Activated naive CD8-positive, alpha-beta T cell treated with anti-CD3 and anti-CD28 coated beads, Interleukin-2, amount 50 U/mL, for 24 hours (primary cell): ENCODE data around the gene RANBP10.

ENCODE experiments used
- ATAC-seq: fragments of 150-1000 bp; cut with Tn5 transposase; one replicate; pipeline ENCODE4 v1.10.0; 2021
- DNase-seq: peaks from one replicate; pipeline ENCODE4 v3.0.0; 2021
- H3K27ac Mint-ChIP-seq: one replicate; pipeline ENCODE4 v1.8.0; 2021; ENCODE audit warnings: mild to moderate bottlenecking, mixed read lengths
- H3K27me3 Mint-ChIP-seq: one replicate; pipeline ENCODE4 v1.8.0; 2021; ENCODE audit warnings: mixed read lengths
- H3K36me3 Mint-ChIP-seq: one replicate; pipeline ENCODE4 v1.8.0; 2021; ENCODE audit warnings: low read depth, mixed read lengths
- H3K4me1 Mint-ChIP-seq: one replicate; pipeline ENCODE4 v1.8.0; 2021; ENCODE audit warnings: mixed read lengths
- H3K4me3 Mint-ChIP-seq: one replicate; pipeline ENCODE4 v1.8.0; 2021; ENCODE audit warnings: mild to moderate bottlenecking, moderate library complexity, mixed read lengths
- H3K9me3 Mint-ChIP-seq: one replicate; pipeline ENCODE4 v1.8.0; 2021; ENCODE audit warnings: mixed read lengths

Gene RANBP10

DNA sequence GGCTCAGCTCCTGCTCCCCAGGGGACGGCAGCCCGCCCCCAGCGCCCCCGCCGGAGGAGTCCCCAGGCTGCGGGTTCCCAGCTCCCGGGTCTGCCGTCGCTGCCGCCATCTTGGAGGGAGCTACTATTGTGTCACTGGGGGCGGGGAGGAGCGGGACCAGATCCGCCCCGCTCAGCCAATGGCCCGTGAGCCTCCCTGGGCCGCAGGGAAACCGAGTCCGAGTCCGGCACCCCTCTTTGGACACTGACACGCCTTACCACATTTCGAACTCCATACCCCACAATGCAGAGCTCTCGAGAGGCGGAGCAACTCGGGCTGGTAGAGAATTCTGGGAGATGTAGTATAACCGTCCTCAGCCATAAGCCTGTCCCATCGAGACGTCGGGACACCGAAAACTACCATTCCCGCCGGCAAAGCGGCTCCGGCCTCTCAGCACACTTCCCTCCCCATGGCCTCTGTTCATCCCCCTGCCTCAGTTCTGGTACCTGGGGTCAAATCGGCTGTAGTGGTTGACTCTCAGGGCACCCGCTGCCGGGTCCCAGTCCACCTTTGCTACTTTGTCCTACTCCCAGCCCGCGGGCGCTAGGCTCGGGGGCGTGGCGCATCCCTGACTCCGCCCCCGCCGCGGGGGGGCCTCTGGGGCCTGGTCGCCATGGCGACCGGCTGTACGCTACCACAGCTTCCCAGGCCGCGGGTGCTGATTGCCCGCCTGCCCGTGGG is at the start of gene RANBP10, which contains the start of gene TSNAXIP1:
RANBP10 (minus strand) TSS at position 133 of the 720 bp plus-strand sequence; CDS start at position 109, 24 bp downstream.
TSNAXIP1 (plus strand) TSS at position 462 of the 720 bp plus-strand sequence. CDS start 261 bp downstream, outside the sequence.
- peak; percentile 95 for DNase-seq
- ATAC-seq: peak; percentile 98
- Mint-ChIP-seq H3K36me3 (peaks cover 31% of the 10 kb centered on the region), H3K4me1 (peaks cover 43% of the 10 kb centered on the region), H3K4me3 (peak within 1 kb of the TSS; percentile 95), H3K9me3 (no peaks in the 10 kb centered on the region), H3K27ac (peak within 1 kb of the TSS; percentile 94), H3K27me3 (no peaks in the 10 kb centered on the region)

DNA sequence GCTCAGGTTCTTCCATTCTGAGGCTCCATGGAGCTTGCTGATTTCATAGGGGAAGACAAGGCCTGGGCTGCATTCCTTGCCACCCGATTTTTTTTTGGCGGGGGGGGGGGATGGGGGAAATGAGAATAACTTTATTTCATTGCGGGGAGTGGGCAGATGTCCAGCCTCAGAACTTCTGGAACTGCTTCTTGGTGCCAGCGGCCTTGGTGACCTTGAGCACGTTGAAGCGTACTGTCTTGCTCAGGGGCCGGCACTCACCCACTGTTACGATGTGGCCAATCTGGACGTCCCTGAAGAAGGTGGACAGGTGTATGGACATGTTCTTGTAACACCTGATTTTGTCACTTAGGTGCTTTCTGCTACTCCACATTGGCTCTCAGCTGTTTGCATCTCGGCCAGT is 49.4 kb upstream of the RANBP10 start:
- ATAC-seq: no peak
- H3K27me3 Mint-ChIP-seq: no peaks in the 10 kb centered on the region
- no peak overlapping the region for H3K27ac Mint-ChIP-seq
- peaks cover 12% of the 10 kb centered on the region for H3K36me3 Mint-ChIP-seq
- no peak overlapping the region for H3K4me3 Mint-ChIP-seq
- peaks cover 28% of the 10 kb centered on the region for H3K4me1 Mint-ChIP-seq
- DNase-seq: no peak
- no peaks in the 10 kb centered on the region for H3K9me3 Mint-ChIP-seq

DNA sequence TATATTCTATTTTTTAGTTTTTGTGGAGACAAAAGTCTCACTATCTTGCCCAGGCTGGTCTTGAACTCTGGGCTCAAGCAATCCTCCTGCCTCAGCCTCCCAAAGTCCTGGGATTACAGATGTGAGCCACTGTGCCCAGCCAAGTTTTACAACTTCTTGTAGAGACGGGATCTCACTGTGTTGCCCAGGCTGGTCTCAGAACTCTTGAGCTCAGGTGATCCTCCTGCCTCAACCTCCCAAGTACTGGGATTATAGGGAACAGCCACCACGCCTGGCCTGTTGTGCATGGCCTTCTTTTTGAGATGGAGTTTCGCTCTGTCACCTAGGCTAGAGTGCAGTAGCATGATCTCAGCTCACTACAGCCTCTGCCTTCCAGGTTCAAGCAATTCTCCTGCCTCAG is 47.3 kb upstream of the RANBP10 start:
- Mint-ChIP-seq H3K4me1 (peaks cover 38% of the 10 kb centered on the region), H3K36me3 (peaks cover 10% of the 10 kb centered on the region), H3K9me3 (no peaks in the 10 kb centered on the region), H3K27me3 (no peaks in the 10 kb centered on the region), H3K27ac (no peak overlapping the region), H3K4me3 (no peak overlapping the region)
- ATAC-seq (no peak), DNase-seq (no peak)

DNA sequence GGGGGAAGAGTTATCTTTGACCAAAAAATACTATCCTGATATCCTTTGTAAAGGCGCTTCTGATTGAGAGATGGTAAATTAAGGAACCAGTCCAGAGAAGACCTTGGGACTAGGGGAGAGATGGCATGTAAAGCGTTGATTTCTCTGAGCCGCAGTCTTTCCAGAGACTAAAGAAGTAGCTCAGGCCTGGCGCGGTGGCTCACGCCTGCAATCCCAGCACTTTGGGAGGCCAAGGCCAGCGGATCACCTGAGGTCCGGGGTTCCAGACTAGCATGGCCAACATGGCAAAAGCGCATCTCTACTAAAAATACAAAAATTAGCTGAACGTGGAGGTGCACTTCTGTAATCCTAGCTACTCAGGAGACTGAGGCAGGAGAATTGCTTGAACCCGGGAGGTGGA is 41.8 kb upstream of the RANBP10 start:
- DNase-seq: no peak
- no peaks in the 10 kb centered on the region for H3K27me3 Mint-ChIP-seq
- no peaks in the 10 kb centered on the region for H3K9me3 Mint-ChIP-seq
- peaks cover 55% of the 10 kb centered on the region for H3K4me1 Mint-ChIP-seq
- ATAC-seq: no peak
- H3K36me3 Mint-ChIP-seq: peaks cover 14% of the 10 kb centered on the region
- peak overlapping the region; percentile 92 for H3K4me3 Mint-ChIP-seq
- peak overlapping the region; percentile 84 for H3K27ac Mint-ChIP-seq

DNA sequence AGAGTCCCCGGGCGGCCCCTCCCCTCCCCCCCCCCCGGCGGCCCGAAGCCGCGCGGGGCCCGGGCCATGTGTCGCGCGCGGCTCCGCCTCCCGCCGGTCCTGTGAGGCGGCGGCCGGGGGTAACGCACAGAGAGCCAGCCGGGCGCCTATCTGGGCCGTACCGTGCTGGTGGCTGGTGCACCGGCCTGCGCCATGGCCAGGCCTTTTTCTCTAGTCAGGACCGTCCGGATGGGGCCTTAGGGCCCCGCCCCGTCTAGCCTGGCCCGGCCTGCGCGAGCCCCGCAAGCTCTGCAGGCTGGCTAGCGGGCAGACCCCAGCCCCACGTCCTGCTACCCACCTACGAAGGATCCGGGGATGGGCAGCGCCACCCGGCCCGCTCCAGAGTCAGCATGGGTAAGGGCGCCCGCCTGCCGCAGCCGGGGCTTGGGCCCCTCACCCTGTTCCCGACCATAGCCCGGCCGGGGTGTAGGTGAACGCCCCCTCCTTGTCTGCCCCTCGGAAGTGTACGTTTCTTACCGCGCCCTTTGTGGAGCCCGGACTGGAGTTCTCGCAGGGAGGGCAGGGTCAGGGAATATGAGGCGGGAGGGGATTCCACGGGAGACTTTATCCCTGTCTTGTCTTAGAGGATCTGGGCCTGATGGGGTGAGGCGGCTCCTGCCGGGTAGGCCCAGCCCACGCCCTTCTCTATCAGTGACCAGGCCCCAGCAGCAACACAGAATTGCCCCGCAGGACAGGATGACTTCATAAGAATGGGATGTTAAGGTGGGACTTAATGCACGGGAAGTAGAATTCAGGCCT is 40.9 kb upstream of the RANBP10 start, which contains the start of gene CENPT:
CENPT (minus strand) TSS at position 630 of the 798 bp plus-strand sequence. CDS start 13,834 bp downstream, outside the sequence.
- H3K27me3 Mint-ChIP-seq: no peaks in the 10 kb centered on the region
- no peak for DNase-seq
- H3K27ac Mint-ChIP-seq: peak within 1 kb of the TSS; percentile 96
- peaks cover 58% of the 10 kb centered on the region for H3K4me1 Mint-ChIP-seq
- peak; percentile 31 for ATAC-seq
- peak within 1 kb of the TSS; percentile 92 for H3K4me3 Mint-ChIP-seq
- H3K36me3 Mint-ChIP-seq: peaks cover 14% of the 10 kb centered on the region
- no peaks in the 10 kb centered on the region for H3K9me3 Mint-ChIP-seq

DNA sequence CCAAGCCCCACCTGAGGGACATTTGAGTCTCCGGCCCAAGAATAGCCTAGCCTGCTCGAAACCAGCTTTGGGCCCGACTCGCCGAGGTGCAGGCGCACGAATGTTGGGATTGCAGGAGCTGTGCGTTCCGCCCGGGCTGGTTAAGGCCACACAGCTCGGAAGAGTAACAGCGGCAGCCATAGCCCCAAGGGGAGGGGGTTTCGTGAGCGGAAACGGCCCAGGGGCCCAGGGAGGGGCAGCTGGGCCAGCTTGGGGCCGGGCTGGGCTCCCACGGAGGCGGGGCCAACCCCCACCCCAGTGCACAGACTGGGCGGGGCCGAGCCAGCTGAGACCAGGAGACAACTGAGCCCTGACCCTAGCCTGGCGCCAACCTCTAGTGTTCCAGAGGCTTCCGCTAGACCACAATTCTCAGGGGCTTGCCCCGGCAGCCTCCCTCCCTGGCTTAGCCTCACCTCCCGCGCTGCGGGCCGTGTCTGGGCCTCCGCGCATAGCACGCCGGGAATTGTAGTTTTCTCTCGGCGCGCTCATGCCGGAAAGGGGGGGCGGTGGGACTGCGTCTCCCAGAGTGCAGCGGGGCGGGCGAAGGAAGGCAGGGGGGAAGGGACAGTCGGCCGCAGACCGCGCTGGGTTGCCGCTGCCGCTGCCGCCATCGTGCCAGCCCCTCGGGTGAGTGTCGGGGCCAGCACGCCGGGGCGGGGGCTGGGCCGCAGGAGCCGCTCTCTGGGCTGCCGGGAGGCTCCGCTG is 40.1 kb upstream of the RANBP10 start, which contains the start of gene NUTF2:
NUTF2 (plus strand) TSS at position 614 of the 744 bp plus-strand sequence. CDS start 18,198 bp downstream, outside the sequence.
- peak within 1 kb of the TSS; percentile 92 for H3K4me3 Mint-ChIP-seq
- H3K27me3 Mint-ChIP-seq: no peaks in the 10 kb centered on the region
- no peaks in the 10 kb centered on the region for H3K9me3 Mint-ChIP-seq
- DNase-seq: peak; percentile 95
- peak; percentile 72 for ATAC-seq
- peak within 1 kb of the TSS; percentile 96 for H3K27ac Mint-ChIP-seq
- H3K4me1 Mint-ChIP-seq: peaks cover 62% of the 10 kb centered on the region
- peaks cover 14% of the 10 kb centered on the region for H3K36me3 Mint-ChIP-seq

DNA sequence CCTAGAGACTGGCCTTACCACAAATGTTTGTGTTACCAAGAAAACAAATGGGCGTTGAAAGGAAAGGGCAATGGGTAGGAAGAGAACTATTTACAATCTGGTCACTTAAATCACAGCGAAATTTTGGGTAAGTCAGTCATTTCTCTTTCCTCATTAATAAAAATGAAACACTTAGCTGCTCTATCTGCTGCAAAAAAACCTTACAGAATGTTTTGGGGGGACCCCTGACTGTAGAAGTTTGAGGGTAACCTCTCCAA is 39.6 kb upstream of the RANBP10 start:
- H3K4me1 Mint-ChIP-seq: peaks cover 62% of the 10 kb centered on the region
- DNase-seq (no peak), ATAC-seq (no peak)
- peak overlapping the region; percentile 92 for H3K4me3 Mint-ChIP-seq
- peaks cover 14% of the 10 kb centered on the region for H3K36me3 Mint-ChIP-seq
- H3K9me3 Mint-ChIP-seq: no peaks in the 10 kb centered on the region
- H3K27me3 Mint-ChIP-seq: no peaks in the 10 kb centered on the region
- peak overlapping the region; percentile 96 for H3K27ac Mint-ChIP-seq

DNA sequence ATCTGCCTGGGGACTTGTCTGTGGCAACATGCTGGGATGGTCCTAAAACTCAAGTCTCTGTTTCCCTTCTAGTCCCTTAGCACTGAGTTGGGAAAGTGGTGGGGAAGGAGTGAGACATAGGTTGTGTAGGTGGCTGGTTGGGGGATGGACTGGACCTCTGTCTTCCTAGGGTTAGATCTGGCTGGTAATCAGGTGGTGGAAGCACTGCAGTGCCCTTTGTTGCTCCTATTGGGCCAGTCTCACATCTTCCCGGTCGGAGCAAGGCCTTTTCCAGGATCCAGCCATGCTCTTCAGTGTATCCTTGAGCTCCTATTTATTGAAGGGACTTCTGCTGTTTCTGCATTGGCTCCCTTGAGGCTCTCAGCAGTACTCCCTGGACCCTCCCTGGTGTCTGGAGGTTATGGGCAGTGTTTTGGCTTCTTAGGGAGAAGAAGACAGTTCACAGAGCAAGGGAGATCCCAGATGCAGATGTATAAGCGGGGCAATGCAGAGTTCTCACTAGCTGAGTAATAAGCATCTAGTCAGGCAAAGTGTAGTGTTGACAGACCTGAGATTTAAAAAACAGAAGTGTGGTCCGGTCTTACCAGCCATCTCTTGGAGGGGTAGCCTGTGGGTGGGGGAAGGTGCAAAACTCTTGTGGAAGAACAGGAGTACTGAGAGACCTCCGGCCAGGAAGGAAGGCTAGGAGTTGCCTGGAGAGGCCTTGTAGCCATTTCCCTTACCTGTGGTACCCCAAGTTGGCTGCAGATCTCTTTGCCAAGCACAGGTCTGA is 39.1 kb upstream of the RANBP10 start:
- peak overlapping the region; percentile 96 for H3K27ac Mint-ChIP-seq
- DNase-seq: no peak
- no peaks in the 10 kb centered on the region for H3K27me3 Mint-ChIP-seq
- H3K36me3 Mint-ChIP-seq: peaks cover 14% of the 10 kb centered on the region
- H3K4me3 Mint-ChIP-seq: peak overlapping the region; percentile 92
- H3K9me3 Mint-ChIP-seq: no peaks in the 10 kb centered on the region
- peaks cover 59% of the 10 kb centered on the region for H3K4me1 Mint-ChIP-seq
- ATAC-seq: no peak

DNA sequence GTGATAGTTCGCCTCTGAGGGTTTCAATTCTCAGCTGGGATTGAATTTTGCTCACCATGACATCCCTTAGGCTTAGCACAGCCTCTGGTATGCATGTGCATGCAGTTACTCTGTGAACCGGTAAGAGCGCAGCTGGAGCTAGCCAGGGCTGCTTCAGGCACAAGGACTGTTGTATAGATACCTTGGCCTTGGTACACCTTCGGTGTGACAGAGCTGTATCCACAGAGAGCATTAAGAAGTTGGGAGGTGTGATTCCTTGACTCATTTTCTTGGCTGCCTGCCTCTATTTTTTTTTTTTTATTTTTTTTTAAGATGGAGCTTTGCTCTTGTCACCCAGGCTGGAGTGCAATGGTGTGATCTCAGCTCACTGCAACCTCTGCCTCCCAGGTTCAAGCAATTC is 38.1 kb upstream of the RANBP10 start:
- Mint-ChIP-seq H3K4me1 (peaks cover 55% of the 10 kb centered on the region), H3K9me3 (no peaks in the 10 kb centered on the region), H3K27ac (peak overlapping the region; percentile 96), H3K36me3 (peaks cover 11% of the 10 kb centered on the region), H3K27me3 (no peaks in the 10 kb centered on the region), H3K4me3 (peak overlapping the region; percentile 92)
- DNase-seq (no peak), ATAC-seq (no peak)

DNA sequence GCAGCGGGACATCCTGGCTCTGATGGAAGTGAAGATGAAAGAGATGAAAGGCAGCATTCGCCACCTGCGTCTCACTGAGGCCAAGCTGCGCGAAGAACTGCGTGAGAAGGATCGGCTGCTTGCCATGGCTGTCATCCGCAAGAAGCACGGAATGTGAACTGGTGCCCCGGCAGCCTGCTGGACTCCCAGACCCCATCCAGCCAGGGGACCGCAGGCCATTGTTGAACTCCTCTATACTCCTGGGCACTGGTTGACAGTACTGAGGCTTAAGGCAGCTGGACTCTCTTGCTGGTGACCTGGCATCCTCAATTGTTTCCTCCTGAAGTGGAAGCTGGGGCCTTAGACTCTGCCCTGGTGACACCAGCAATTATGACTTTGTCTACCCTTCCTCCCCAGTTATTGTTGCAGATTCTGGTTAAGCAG is 37.0 kb upstream of the RANBP10 start:
- ATAC-seq (no peak), DNase-seq (no peak)
- peaks cover 50% of the 10 kb centered on the region for H3K4me1 Mint-ChIP-seq
- no peaks in the 10 kb centered on the region for H3K9me3 Mint-ChIP-seq
- peak overlapping the region; percentile 89 for H3K27ac Mint-ChIP-seq
- H3K36me3 Mint-ChIP-seq: peaks cover 11% of the 10 kb centered on the region
- peak overlapping the region; percentile 92 for H3K4me3 Mint-ChIP-seq
- no peaks in the 10 kb centered on the region for H3K27me3 Mint-ChIP-seq

DNA sequence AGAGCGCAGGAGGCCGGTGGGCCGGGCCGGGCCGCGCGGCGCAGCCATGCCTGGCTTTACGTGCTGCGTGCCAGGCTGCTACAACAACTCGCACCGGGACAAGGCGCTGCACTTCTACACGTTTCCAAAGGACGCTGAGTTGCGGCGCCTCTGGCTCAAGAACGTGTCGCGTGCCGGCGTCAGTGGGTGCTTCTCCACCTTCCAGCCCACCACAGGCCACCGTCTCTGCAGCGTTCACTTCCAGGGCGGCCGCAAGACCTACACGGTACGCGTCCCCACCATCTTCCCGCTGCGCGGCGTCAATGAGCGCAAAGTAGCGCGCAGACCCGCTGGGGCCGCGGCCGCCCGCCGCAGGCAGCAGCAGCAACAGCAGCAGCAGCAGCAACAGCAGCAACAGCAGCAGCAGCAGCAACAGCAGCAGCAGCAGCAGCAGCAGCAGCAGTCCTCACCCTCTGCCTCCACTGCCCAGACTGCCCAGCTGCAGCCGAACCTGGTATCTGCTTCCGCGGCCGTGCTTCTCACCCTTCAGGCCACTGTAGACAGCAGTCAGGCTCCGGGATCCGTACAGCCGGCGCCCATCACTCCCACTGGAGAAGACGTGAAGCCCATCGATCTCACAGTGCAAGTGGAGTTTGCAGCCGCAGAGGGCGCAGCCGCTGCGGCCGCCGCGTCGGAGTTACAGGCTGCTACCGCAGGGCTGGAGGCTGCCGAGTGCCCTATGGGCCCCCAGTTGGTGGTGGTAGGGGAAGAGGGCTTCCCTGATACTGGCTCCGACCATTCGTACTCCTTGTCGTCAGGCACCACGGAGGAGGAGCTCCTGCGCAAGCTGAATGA is 36.4 kb upstream of the RANBP10 start:
- Mint-ChIP-seq H3K27me3 (no peaks in the 10 kb centered on the region), H3K36me3 (peaks cover 8% of the 10 kb centered on the region), H3K9me3 (no peaks in the 10 kb centered on the region), H3K27ac (peak overlapping the region; percentile 89), H3K4me3 (peak overlapping the region; percentile 92), H3K4me1 (peaks cover 43% of the 10 kb centered on the region)
- peak; percentile 66 for DNase-seq
- peak; percentile 16 for ATAC-seq

DNA sequence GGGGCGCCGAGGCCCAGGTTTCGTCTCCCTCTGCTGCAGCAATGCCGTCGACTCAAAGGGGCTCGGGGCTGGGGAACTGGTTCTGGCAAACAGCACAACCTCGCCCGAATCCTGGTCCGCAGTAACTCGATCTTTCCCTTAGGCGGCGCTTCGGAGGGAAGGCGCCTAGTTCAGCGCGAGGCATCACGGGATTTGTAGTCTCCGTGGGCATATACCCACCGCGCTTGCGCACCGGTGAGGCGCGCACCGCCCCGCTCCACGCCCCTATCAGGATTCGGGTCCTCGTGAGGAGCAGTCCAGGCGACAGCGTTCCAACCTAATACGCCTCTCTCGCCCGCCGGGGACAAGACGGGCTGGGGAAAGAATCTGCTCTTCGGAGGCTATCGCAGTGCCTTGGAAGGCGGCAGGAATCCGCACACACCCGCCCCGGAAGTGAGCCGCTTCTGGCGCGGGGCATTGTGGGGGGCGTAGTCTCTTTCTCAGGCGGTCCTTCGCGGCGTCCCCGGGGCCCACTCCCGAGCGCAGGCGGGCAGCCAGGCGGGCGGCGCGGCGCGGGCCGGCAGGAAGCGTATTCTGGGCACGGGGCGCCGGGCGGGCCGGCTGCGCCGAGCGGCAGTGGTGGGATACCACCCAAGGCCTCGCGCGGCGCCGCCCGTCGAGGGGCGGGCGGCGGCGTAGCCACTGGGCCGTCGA is 35.6 kb upstream of the RANBP10 start, which contains the start of gene THAP11:
THAP11 (plus strand) TSS at position 505 of the 693 bp plus-strand sequence. CDS start 235 bp downstream, outside the sequence.
- peak; percentile 55 for ATAC-seq
- Mint-ChIP-seq H3K9me3 (no peaks in the 10 kb centered on the region), H3K27ac (peak within 1 kb of the TSS; percentile 97), H3K27me3 (no peaks in the 10 kb centered on the region), H3K4me3 (peak within 1 kb of the TSS; percentile 92), H3K36me3 (peaks cover 8% of the 10 kb centered on the region), H3K4me1 (peaks cover 41% of the 10 kb centered on the region)
- DNase-seq: peak; percentile 94
